ENCODE data around the gene FAT4. TPM values are rescaled to one million over a fixed set of nuclear protein-coding genes. Genes with fewer than 3 reads are reported as not detected.

Gene FAT4
- total and polyA plus RNA-seq, 2 of the 8 experiments (the other 6 are each of a cell fraction or from before 2014, with no cell fraction given), result 1.3 to 5.3 TPM

GRCh38 chr4:125353131-125353530 is 38.4 kb downstream of the FAT4 start:
- Histone ChIP-seq H2BK5ac (ENCODE audit: low read depth, low read length) (no peak overlapping the region), H2AK5ac (ENCODE audit: low read depth, low read length) (no peak overlapping the region), H3K4me1 (replicated peaks in 1 of 4; ENCODE audit: control insufficient read depth in 3 of 4, insufficient read depth in 4 of 4, low read length in 3 of 4) (peaks cover 0 to 9% (median 2%) of the 10 kb centered on the region in 4 experiments; a peak in 3 of 7 replicates), H2BK20ac (ENCODE audit: low read length) (no peak overlapping the region), H3K9me3 (ENCODE audit: insufficient read depth in 2 of 2, low read depth in 1 of 2, low read length in 1 of 2) (no peaks in the 10 kb centered on the region), H2BK15ac (ENCODE audit: low read length) (no peak overlapping the region), H4K8ac (ENCODE audit: extremely low read depth, insufficient read depth, low read length) (no peak overlapping the region), H2AFZ (ENCODE audit: low read length) (no peak overlapping the region), H3K9ac (replicated peaks in 1 of 4; ENCODE audit: extremely low read depth in 1 of 4, low read depth in 3 of 4, low read length in 3 of 4) (no peak overlapping the region), H3K4ac (replicated peaks; ENCODE audit: insufficient read length, low read depth, low read length) (no peak overlapping the region), H3K18ac (ENCODE audit: extremely low read depth, low read length) (no peak overlapping the region), H3K79me2 (ENCODE audit: control insufficient read depth in 1 of 2, insufficient read depth in 2 of 2, low read length in 2 of 2) (no peaks in the 10 kb centered on the region), H3K27ac (ENCODE audit: low read depth, low read length) (no peak overlapping the region), H3K14ac (ENCODE audit: insufficient read length) (no peak overlapping the region), H2BK12ac (ENCODE audit: low read depth, low read length) (no peak overlapping the region), H2BK120ac (replicated peaks; ENCODE audit: low read depth, low read length) (no peak overlapping the region), H3K79me1 (ENCODE audit: low read depth, low read length) (no peaks in the 10 kb centered on the region), H4K5ac (ENCODE audit: insufficient read length, low read depth, low read length) (no peak overlapping the region), H3K23me2 (ENCODE audit: low read depth, low read length) (no peaks in the 10 kb centered on the region), H3K36me3 (ENCODE audit: control insufficient read depth in 2 of 4, insufficient read depth in 4 of 4, low read length in 3 of 4) (no peaks in the 10 kb centered on the region), H3K23ac (ENCODE audit: insufficient read length) (no peak overlapping the region), H4K91ac (replicated peaks; ENCODE audit: insufficient read length, low read length) (no peak overlapping the region), H3K56ac (replicated peaks; ENCODE audit: insufficient read length, low read depth, low read length) (no peak overlapping the region), H3K27me3 (replicated peaks in 1 of 4; ENCODE audit: control insufficient read depth in 3 of 4, extremely low read depth in 1 of 4, insufficient read depth in 3 of 4, low read length in 3 of 4) (no peaks in the 10 kb centered on the region), H4K20me1 (replicated peaks in 1 of 2; ENCODE audit: control insufficient read depth in 1 of 2, insufficient read depth in 2 of 2, low read length in 2 of 2) (no peaks in the 10 kb centered on the region), H3K4me2 (ENCODE audit: insufficient read depth in 1 of 2, low read depth in 2 of 2, low read length in 2 of 2) (no peak overlapping the region), H3K4me3 (ENCODE audit: extremely low read depth in 1 of 4, insufficient read depth in 2 of 4, low read depth in 3 of 4, low read length in 4 of 4) (no peak overlapping the region)
- 81% methylated on average over 1 of the region's 1 CpG; no CpG with 5 or more reads in 1 of the 2 experiments for WGBS, 2 experiments (ENCODE audit: extremely low coverage in 1 of 2, insufficient coverage in 1 of 2, insufficient read length in 1 of 2, insufficient replicate concordance in 2 of 2, low coverage in 1 of 2, low lambda C conversion rate in 2 of 2, missing lambda C conversion rate in 1 of 2)
- ChIA-PET POLR2A (ENCODE audit: partially characterized antibody) (no interaction called here), CTCF (ENCODE audit: partially characterized antibody) (no interaction called here)
- DNase-seq (ENCODE audit: low read depth in 1 of 2, low spot score in 2 of 2) (no peak), FAIRE-seq (no peak)
- TF ChIP-seq KDM1A (IDR thresholded peaks at IDR 0.05; ENCODE audit: borderline replicate concordance, low read length) (no peak), SUZ12 (IDR thresholded peaks at IDR 0.05; ENCODE audit: low read length) (no peak), EZH2 (IDR thresholded peaks at IDR 0.05; ENCODE audit: low read depth, low read length, severe bottlenecking) (no peak), SIN3A (conservative IDR thresholded peaks at IDR 0.05 in 1 of 2, IDR thresholded peaks at IDR 0.05 in 1 of 2; ENCODE audit: low read depth in 1 of 2, low read length in 2 of 2) (no peak), JUND (IDR thresholded peaks at IDR 0.05; ENCODE audit: low read length) (no peak), HDAC2 (IDR thresholded peaks at IDR 0.05; ENCODE audit: borderline replicate concordance in 1 of 2, low read depth in 2 of 2, low read length in 2 of 2) (no peak), MAX (IDR thresholded peaks at IDR 0.05) (no peak), EP300 (IDR thresholded peaks at IDR 0.05; ENCODE audit: borderline replicate concordance in 1 of 2, low read depth in 2 of 2, low read length in 2 of 2) (no peak), SP2 (IDR thresholded peaks at IDR 0.05; ENCODE audit: low read length) (no peak), E2F6 (IDR thresholded peaks at IDR 0.05) (no peak), TBP (IDR thresholded peaks at IDR 0.05; ENCODE audit: low read depth, low read length) (no peak)
